ENCODE results near the gene TMEM169.
"Not testable (repeated sequence)": the region's sequence is repeated elsewhere in the genome, so short reads cannot be mapped to it uniquely, and the experiment has no call there.

The TMEM169 gene

GRCh38 chr2:216075510-216076485 lies 5.9 kb upstream of the TMEM169 start:
- DNase-seq: no peak
- Histone ChIP-seq H3K27me3 (ENCODE audit: insufficient read depth, low read depth, severe bottlenecking) (no peaks in the 10 kb centered on the region), H3K4me3 (ENCODE audit: low read depth, low read length) (no peak overlapping the region), H3K36me3 (peaks cover 8% of the 10 kb centered on the region; the same call in 1 of the 2 replicates), H3K27ac (no peak overlapping the region), H3K9me3 (ENCODE audit: severe bottlenecking) (no peaks in the 10 kb centered on the region)
- TF ChIP-seq, protein P1, sequence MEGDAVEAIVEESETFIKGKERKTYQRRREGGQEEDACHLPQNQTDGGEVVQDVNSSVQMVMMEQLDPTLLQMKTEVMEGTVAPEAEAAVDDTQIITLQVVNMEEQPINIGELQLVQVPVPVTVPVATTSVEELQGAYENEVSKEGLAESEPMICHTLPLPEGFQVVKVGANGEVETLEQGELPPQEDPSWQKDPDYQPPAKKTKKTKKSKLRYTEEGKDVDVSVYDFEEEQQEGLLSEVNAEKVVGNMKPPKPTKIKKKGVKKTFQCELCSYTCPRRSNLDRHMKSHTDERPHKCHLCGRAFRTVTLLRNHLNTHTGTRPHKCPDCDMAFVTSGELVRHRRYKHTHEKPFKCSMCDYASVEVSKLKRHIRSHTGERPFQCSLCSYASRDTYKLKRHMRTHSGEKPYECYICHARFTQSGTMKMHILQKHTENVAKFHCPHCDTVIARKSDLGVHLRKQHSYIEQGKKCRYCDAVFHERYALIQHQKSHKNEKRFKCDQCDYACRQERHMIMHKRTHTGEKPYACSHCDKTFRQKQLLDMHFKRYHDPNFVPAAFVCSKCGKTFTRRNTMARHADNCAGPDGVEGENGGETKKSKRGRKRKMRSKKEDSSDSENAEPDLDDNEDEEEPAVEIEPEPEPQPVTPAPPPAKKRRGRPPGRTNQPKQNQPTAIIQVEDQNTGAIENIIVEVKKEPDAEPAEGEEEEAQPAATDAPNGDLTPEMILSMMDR (IDR thresholded peaks at IDR 0.05; ENCODE audit: low read depth, low read length): no peak

GRCh38 chr2:216078776-216079175 lies 2.9 kb upstream of the TMEM169 start:
- Histone ChIP-seq H3K27me3 (ENCODE audit: insufficient read depth, low read depth, severe bottlenecking) (no peaks in the 10 kb centered on the region), H3K36me3 (peaks cover 4% of the 10 kb centered on the region; the same call in 1 of the 2 replicates), H3K4me3 (ENCODE audit: low read depth, low read length) (no peak overlapping the region), H3K9me3 (ENCODE audit: severe bottlenecking) (no peaks in the 10 kb centered on the region), H3K27ac (no peak overlapping the region)
- no peak for DNase-seq
- TF ChIP-seq, protein P1 (IDR thresholded peaks at IDR 0.05; ENCODE audit: low read depth, low read length): no peak

DNA sequence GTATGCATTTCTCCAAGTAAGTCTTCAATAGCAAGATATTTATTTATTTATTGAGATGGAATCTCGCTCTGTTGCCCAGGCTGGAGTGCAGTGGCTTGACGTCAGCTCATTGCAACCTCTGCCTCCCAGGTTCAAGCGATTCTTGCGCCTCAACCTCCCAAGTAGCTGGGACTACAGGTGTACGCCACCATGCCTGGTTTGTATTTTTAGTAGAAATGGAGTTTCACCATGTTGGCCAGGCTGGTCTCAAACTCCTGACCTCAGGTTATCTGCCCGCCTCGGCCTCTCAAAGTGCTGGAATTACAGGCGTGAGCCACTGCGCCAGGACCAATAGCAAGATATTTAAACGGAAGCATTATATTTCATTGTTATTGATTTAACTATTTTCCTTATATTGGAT lies 1.7 kb upstream of the TMEM169 start:
- not testable (repeated sequence) for H3K27ac ChIP-seq; H3K4me3 ChIP-seq (ENCODE audit: low read depth, low read length); H3K27me3 ChIP-seq (ENCODE audit: insufficient read depth, low read depth, severe bottlenecking)

DNA sequence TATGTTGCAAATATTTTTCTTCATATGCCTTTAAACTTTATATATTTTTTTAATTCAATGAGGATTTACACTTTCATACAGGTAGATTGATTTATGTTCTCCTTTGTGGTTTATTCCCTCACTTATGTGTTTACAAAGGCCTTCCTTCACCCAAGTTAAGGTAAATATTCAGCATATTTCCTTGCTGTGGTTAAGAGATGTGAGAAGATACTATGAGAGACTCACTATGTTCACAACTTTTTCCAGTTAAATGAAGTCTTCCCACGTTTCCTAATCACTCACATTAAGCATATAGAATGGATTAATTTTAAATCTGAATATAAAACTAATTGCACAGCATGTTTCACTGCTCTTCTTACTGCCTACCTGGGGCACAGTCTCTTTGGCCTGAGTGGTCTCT lies 707 bp upstream of the TMEM169 start:
- TF ChIP-seq, protein P1 (IDR thresholded peaks at IDR 0.05; ENCODE audit: low read depth, low read length): no peak
- Histone ChIP-seq H3K9me3 (ENCODE audit: severe bottlenecking) (no peaks in the 10 kb centered on the region), H3K4me3 (ENCODE audit: low read depth, low read length) (peak overlapping the region; percentile 91), H3K27ac (peak overlapping the region; percentile 90), H3K36me3 (0 out of 2 replicates have a peak, but pooled peaks cover 4% of the 10 kb centered on the region), H3K27me3 (ENCODE audit: insufficient read depth, low read depth, severe bottlenecking) (no peaks in the 10 kb centered on the region)
- no peak for DNase-seq

More for the DNA sequence above, 1.7 kb upstream of the TMEM169 start:
- H3K9me3 ChIP-seq (ENCODE audit: severe bottlenecking); H3K36me3 ChIP-seq; DNase-seq: not testable (repeated sequence)

GRCh38 chr2:216082117-216082711 lies 495 bp downstream of the TMEM169 start:
- TF ChIP-seq, protein P1 (IDR thresholded peaks at IDR 0.05; ENCODE audit: low read depth, low read length): no peak
- DNase-seq: peak; percentile 31
- no peaks in the 10 kb centered on the region for H3K9me3 ChIP-seq (ENCODE audit: severe bottlenecking)
- H3K36me3 ChIP-seq: no peaks in the 10 kb centered on the region
- peak overlapping the region; percentile 91 for H3K4me3 ChIP-seq (ENCODE audit: low read depth, low read length)
- H3K27ac ChIP-seq: peak overlapping the region; percentile 90
- H3K27me3 ChIP-seq (ENCODE audit: insufficient read depth, low read depth, severe bottlenecking): no peaks in the 10 kb centered on the region

DNA sequence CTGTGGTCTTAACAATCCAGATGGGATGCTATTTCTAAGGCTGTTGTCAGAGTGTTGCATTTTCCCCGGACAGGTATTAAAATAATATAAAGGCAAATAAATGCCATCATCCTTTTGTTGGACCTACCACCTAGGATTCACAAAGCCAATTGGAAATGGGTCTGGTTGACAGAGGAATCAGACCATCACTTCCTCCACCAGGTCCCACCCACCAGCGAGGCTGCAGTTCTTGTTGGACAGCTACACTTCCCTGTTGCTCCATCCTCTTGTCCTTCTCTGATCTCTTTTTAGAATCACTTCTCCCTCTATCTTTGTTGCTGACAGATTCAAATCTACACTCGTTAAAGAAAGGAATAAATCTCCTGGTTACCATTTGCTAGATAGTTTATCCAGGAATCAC lies 1.1 kb downstream of the TMEM169 start:
- H3K27me3 ChIP-seq (ENCODE audit: insufficient read depth, low read depth, severe bottlenecking): no peaks in the 10 kb centered on the region
- peak overlapping the region; percentile 91 for H3K4me3 ChIP-seq (ENCODE audit: low read depth, low read length)
- H3K9me3 ChIP-seq (ENCODE audit: severe bottlenecking): no peaks in the 10 kb centered on the region
- DNase-seq: peak; percentile 56
- no peaks in the 10 kb centered on the region for H3K36me3 ChIP-seq
- H3K27ac ChIP-seq: peak overlapping the region; percentile 90
- TF ChIP-seq, protein P1 (IDR thresholded peaks at IDR 0.05; ENCODE audit: low read depth, low read length): no peak

Measured in WERI-Rb-1 (cell line).